GM19043 (cell line): ENCODE measurements around the gene SUN3.
A peak's percentile ranks its signal among the peaks of the same experiment; 100 is the strongest.

ENCODE experiments used
- ATAC-seq: cut with Tn5 transposase; IDR thresholded peaks from one replicate; pipeline ENCODE4 v1.9.1; 2021; ENCODE audit warnings: low read depth; ENCODE audit not compliant: unreplicated experiment

The SUN3 gene, protein sequence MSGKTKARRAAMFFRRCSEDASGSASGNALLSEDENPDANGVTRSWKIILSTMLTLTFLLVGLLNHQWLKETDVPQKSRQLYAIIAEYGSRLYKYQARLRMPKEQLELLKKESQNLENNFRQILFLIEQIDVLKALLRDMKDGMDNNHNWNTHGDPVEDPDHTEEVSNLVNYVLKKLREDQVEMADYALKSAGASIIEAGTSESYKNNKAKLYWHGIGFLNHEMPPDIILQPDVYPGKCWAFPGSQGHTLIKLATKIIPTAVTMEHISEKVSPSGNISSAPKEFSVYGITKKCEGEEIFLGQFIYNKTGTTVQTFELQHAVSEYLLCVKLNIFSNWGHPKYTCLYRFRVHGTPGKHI

DNA sequence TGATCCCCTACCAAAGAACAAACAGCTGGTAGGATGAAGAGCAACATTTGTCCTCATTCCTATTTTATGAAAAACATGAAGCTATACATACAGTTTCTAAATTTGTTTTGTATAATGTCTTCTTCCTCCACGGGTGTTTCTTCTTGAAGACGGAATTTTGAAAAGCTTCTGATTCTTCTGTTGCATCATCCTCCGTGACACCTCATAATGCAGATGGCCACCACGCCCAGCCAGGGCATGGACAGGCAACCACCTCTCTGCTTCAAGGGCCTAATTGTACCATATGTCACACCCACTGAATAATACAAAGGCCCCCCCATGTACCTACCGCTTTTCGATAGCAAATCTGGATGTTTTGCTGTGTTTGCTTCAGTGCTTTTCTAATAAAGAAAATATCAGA lies at the start of gene SUN3:
SUN3 (minus strand) TSS at position 170 of the 400 bp plus-strand sequence; CDS start at position 1, 169 bp downstream.
- ATAC-seq: no peak

DNA sequence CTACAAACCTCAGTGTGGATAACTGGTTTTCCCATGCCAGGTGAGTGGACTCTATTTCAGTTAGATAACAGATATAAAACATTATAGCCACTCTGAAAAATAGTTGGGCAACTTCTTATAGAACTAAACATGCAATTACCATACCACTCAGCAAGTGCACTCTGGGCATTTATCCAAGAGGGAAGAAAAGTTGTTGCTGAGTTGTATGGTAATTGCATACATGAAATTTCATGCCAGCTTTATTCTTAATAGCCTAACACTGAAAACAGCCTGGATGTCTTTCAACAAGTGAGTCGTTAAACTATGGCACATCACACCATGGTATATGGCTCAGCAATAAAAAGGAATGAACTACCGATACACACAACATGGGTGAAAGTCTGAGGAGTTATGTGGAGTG lies 49.6 kb upstream of the SUN3 start:
- ATAC-seq: no peak

DNA sequence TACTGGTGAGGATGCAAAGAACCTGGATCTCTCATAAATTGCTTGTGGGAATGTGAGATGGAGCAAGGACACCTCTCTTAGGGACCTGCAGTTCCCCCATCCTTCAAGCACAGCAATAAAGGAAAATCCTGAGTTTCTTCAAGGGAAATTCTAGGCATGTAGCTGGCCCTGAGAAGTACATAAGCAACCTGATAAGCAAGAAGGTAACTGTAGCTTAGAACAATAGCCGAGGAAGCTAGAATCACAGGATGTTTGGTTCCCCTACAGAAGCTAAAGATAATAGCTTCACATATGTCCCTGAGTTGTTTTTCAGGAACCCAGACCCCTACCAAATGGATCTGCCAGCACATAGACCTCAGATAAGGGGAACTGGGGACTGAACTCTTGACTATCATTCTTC lies 48.5 kb upstream of the SUN3 start:
- ATAC-seq: no peak

DNA sequence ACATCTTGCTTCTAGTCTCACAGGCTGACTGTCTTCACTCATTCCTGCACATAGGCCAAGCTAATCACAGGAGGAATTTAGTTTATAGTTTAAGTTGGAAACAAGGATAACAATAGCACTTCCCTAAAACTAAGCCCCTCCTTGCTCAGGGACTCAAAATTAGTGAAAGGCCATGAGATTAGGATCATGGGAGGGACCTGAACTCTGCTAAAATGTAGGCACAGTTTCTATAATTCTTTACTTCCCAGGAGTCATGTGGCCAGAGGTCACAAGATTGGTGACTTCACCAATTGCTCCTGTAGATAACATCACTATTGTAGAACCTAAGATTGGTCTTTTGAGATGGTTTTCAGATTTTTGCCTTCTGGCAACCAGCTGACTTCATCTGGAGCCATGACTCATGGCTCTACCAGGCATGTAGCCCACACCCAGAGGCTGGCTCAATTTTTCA lies 45.3 kb upstream of the SUN3 start:
- ATAC-seq: no peak

DNA sequence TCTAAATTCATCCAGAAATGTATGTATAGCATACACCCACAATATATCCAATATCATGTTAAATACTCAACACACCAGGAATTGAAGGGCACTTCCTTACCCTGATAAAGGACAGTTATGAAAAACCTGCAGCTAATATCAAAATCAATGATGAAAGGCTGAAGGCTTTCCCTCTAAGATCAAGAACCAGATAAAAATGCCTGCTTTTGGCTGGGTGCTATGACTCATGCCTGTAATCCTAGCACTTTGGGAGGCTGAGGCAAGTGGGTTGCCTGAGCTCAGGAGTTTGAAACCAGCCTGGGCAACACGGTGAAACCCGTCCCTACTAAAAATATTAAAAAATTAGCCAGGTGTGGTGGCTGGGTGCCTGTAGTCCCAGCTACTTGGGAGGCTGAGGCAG lies 38.6 kb upstream of the SUN3 start:
- no peak for ATAC-seq

DNA sequence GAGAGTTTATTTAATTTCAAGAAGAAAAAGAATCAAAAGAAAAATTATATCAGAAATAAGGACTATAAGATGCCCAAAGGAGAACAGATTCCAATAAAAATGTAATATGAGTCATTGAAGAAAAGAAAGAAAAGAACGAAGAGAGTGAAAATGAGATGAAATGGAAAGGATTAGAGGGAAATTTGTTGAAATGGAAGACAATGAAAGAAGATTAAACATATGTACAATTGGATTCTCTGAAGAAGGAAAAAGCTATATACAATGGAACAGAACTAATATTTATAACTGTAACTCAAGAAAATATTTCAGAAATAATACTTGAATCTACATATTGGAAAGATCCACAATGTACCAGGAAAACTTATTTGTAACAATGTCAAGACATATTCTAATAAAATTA lies 35.1 kb upstream of the SUN3 start:
- ATAC-seq: no peak

DNA sequence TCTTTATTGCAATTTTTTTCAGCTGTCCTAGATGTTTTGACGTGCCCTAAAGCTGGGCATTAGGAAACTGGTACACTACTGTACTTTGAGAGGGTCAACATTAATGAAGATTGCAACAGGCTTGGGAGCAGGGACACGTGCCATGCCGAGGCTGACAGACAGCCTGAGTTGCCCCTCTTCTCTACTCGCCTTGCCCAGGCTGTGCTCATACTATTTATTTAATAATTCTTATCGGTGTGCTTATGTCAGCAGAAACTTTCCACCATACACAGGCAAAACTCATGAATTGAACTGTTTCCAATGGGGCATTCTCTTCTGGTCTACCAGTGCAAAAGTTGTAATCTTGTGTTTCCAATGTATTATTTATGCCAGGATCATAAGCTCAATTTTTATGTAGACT lies 30.8 kb upstream of the SUN3 start:
- ATAC-seq: no peak

DNA sequence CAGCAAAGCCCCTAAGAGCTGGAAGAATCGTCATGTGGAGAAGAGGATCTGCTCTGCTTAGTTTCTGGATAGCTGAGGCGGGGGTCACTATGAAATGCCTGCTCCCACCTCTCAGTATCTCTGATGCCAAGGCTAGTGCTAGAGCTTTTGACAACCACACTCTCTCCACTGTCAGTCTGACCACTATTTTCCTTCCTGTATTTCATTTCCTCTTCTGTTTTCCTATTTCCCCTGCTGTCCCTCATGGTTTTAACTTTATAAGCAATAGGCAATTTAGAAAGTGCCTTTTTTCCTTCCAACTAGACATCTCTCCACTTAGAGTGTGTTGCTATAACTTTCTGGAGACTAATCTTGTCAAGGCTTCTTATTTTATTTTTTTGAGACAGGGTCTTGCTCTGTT lies 30.1 kb upstream of the SUN3 start:
- no peak for ATAC-seq

DNA sequence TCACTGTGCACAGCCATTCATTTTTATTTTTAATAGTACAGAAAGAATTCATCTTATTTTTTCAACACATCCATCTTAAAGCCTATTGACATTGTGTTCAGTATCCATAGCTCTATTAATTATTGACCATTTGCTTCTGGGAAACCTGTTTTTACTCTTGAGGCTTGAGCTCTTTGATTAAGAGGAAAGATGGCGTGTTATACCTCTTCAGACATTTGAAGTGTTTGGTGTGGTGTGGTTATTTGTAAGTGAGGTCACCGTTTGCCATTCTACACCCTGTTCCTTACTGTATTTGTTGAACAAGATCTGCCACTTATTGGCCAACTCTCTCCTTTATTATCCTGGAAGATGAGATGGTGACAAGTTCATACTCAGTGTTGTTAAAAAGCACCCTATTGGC lies 24.8 kb upstream of the SUN3 start:
- ATAC-seq: no peak

DNA sequence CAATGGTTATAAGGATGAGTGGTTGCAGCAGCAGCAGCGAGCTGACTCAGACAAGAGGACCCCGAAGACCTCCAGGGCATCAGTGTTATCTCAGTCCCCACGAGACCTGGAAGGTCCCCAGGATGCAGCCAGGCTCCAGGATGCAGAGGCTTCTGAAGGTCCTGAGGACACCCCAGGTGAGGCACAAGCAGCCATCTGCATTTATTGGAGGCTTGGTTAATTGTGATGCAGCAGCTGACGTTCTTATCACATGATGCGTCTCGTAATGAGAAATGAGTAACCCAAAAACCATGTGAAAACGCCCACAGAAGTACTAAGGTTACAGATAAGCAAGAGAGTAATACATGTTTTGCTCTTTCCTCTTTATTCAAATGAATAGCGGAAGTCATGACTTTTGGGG lies 23.8 kb upstream of the SUN3 start:
- ATAC-seq: no peak

DNA sequence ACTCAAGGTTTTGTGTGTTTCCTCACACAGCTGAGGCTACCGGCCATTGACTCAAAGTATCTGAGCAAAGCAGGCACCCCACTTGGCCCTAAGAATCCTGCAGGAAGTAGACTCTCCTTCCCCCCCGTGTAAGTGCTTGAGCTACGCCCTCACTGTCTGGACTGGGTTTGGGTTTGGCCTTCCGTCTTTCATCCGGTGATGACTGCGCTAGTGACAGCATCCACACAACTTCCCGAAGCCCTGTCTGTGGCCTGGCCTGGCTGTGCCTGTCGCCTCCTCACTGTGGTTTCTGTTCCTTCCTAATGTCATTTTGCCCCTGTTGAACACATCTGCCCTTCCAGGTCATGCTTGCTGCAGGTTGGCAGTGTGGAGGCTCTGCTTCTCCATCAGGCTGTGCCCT lies 20.9 kb upstream of the SUN3 start:
- no peak for ATAC-seq

DNA sequence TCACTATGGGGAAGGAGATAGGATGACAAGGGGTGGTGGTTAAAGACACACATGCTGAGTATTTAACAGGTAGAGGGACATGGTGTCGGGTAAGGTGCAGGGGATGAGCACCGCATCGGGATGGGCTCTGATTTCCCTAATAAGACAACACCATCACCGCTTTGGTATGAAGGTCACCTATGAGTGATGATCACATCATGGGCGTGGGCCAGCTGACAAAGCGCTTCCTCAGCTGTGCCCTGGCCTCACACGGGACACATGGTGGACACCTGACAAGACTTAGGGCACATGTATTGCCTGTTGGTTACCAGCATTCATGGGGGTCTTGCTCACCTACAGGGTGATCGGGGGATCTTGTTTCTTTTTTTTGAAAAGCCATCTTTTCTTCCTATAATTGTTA lies 19.2 kb upstream of the SUN3 start:
- ATAC-seq: no peak

DNA sequence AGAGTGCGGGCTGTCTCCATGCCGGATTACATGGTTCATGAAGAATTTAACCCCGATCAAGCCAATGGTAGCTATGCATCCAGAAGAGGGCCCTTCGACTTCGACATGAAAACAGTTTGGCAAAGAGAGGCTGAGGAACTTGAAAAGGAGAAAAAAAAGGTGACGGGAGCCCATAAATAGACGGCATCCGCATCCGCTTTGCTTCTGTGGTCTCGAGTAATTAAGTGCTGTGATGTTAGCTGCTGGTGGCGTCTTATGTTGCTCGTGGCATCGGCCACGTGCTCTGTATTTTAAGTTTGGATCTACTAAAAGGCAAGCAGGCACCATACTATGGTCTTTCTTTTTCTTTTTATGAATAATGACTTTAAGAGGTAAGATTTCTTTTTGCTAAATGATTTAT lies 17.6 kb upstream of the SUN3 start:
- ATAC-seq: no peak

DNA sequence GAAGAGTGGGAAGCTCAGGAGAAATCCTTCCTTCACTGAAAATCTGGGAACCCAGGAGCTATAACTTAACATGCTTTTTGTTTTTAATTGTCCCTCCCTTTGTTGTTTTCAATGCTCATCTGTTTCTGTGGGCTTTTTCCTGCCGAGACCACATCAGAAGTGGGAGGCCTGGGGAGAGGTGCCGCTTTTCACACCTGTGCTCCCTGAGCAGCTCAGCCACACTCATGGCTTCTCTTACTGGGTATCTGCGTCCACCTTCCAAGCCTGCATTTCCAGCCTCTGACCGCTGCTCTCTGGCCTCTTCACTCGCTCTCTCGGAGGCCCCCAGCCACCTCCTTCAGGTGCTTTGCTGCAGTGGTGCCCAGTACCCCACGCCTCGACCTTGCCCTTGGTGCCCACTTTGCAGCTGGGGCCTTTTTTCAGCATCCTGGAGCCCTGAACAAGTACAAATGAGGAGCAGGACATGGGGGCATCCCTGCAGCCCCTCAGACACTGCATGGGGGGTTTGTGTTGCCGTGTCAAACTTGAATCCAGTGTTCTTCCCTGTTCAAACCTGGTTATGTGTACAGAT lies 16.4 kb upstream of the SUN3 start:
- no peak for ATAC-seq

DNA sequence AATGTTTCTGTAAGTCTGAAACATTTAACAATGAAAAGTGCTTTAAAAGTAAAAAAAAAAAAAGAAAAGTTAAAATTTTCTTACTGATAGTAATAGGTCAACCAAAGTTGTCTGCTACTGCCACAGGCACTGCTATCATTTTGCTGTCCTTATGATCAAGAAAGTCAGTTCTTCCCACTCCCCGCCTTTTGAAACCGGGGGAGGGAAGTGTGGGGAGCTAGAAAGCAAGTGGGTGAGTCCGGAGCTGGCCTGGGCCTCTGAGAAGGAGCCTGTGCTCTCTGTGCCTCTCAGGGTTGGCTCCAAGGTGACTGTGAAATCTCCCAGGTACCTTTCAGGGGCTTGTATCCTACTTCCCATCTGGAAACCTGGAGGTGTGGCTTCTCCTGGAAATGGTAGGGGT lies 13.7 kb upstream of the SUN3 start:
- no peak for ATAC-seq

DNA sequence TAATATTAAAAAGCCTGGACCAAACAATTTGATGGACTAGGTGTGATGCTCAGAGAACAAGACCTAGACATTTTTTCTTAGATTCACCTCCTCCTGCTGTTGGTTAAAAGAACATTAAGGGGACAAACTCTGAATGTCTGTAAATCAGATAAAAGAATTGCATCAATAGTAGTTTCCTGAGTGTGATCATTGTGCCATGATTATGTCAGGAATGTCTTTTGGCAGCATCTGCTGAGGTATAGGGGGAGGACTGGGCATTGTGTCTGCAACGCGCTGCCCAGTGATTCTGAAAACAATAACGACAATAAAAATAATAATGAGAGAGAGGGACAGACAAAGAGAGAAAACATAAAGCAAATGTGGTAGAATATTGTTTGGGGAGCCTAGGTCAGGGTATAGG lies 13.3 kb upstream of the SUN3 start:
- ATAC-seq: no peak

DNA sequence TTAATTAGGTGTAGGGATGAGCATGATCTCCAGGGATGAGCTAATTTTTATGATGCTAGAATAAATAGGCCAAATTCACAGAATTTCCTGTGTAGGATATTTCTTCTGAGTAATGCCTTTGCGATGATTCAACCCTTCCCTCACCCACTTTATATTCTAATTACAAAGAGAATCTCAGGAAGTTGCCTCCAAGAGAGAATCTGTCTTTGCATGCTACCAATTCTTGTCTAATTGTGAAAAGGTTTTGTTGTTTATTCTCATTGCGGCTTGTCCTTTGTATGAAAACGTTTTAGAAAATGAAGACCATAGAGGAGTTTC lies 12.7 kb upstream of the SUN3 start:
- no peak for ATAC-seq

DNA sequence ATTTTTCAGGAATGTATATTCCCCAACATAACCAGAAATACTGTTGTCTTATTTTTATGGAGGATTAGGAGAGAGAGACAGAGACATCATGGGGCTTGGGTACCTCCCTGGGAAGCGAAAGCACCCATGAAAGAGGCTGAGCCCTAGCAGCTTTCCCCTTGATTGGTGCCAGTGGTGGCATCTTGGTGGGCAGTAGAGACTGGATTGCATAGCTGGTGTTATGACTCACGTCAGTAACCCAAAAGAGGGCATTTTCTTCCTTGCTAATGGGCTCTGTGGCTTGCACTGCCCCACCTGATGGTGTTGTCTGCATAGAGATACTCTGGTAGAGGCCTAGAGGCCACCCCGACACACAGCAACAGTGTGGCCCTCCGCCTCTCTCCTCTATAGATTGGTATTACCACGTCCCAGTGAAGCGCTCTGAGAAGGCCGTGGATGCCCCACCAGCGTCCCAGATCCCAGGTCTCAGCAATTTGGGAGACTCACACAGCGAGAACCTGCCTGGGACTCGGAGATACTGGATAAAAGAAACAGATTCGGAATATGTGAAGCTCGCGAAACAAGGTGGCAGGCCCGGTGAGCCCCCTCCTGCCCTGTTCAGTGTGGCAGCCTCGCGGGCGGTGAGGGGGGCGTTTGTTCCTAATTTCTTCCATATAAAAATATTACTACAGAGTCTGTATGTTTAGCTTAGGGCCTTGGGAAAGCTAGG lies 12.2 kb upstream of the SUN3 start:
- no peak for ATAC-seq

DNA sequence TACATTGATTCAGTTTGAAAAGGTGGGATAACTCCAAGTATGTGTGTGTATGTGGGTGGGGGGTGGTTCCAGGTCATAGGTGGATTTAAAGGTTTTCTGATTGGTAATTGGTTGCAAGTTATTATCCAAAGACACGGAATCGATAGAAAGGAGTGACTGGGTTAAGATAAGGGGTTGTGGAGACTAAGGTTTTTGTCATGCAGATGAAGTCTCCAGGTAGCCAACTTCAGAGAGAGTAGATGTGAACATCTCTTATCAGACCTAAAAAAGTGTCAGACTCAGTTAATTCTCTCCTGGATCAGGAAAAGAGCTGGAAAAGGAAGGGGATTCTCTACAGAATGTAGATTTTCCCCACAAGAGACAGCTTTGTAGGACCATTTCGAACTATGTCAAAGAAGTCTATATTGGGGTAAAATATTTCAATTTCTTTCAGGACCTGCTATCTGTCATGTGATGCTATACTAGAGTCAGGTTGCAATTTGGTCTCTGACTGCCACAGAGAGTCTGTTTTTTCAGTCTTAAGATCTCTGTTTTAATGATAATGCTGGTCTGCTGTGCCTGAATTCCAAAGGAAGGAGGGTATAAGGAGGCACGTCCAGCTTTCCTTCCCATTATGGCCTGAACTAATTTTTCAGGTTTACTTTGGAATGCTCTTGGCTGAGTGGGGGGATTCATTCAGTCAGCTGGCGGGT lies 10.1 kb upstream of the SUN3 start:
- ATAC-seq: no peak

DNA sequence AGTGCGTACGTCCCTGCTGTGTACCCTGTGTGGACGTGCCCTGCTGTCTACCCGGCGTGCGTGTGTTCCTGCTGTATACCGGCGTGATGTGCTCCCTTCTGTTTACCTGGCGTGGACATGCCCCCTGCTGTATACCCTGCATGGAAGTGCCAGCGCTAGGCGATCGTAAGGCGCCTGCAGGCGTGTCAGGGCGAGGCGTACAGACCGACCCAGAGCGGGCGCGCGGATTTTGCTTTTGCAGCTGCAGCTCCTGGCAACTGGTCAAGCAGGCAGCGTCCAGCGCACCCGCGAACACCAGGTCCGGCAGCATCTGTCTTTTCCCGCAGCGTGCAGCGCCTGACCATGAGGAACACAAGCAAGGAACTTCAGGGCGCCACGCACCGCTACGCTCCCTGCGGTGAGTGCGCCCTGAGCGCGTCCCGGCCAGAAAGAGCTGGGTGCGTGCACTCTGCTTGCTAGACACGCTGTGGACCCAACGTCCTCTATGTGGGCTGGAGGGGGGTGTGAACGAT lies 7.1 kb upstream of the SUN3 start:
- ATAC-seq: no peak

DNA sequence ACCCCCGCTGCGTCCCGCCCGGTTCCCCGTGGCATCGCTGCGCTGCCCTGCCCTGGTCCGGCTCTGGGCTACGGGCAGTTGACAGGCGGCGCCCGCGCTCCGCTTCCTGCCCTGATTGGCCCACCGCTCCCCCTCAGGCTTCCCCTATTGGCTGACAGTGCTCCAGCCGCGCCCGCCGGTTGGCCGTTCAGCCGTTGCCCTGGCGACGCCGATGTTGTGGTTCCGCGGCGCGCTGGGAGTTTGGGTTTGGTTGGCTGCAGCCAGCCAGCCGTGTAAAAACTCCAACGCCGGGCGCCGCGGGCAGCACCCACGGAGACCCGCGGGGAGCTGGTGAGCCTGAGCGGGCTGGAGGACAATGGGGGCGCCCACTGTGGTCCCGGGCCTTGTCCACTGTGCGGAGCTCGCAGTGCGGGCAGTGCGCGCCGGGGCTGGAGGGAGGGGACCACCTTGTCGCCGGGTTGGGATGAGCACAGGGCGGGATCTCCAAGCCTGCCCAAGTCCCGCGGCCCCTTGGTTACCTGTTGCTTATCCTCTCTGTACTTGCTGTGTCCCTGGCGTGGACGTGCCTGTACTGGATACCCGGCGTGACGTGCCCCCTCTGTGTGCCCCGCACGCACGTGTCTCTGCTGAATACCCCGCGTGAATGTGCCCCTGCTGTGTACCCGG lies 6.5 kb upstream of the SUN3 start, which contains the start of gene C7orf57:
C7orf57 (plus strand) TSS at position 243 of the 666 bp plus-strand sequence. CDS start 766 bp downstream, outside the sequence.
- peak; percentile 100 for ATAC-seq
